Measurements from ENCODE around the gene CC2D2B. TPM values are rescaled to one million over a fixed set of nuclear protein-coding genes. Genes with fewer than 3 reads are reported as not detected.
A peak's percentile ranks its signal among the peaks of the same experiment; 100 is the strongest.
"Not testable (repeated sequence)": the region's sequence is repeated elsewhere in the genome, so short reads cannot be mapped to it uniquely, and the experiment has no call there.

Gene CC2D2B
- polyA plus RNA-seq, 1 donor, result 0.54 TPM

DNA sequence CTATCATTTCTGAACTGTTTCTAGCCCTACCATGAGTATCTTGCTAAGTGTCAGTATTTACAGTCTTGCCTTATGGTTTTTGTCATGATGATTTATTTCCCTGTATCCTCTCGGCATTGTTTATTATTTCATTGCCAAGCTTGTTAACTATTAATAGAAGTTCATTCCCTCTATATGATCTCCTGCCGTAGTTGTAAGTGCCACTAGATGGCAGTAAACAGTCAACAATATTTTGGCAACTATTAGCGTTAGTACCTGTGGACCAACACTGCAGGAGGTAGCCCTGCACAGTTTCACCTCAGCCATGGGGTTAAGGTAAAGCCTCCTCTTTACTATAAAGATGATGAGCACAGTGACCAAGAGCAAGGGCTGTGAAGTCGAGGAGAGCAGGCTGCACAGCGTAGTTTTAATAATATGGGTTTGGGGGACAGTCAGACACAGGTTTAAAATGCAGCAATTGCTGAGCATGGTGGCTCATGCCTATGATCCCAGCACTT lies 109.5 kb downstream of the CC2D2B start:
- DNase-seq, result peak; percentile 26

DNA sequence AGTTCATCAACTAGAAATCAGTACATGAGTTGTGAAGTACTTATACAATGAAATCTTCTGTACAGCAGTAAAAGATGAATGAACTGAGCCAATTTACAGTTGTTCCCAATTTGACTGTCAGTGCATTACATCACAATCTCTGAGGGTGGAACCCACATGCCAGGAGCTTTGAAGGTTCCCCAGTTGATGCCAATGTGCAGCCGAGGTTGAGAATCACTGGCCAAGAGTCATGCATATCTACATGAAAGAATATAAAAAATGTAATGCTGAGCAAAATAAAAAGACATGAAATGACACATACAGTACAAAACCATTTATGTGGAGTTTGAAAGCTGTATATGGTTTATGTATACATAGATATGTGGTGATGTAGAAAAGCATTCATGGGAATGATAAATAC lies 113.6 kb downstream of the CC2D2B start:
- DNase-seq, result no peak

DNA sequence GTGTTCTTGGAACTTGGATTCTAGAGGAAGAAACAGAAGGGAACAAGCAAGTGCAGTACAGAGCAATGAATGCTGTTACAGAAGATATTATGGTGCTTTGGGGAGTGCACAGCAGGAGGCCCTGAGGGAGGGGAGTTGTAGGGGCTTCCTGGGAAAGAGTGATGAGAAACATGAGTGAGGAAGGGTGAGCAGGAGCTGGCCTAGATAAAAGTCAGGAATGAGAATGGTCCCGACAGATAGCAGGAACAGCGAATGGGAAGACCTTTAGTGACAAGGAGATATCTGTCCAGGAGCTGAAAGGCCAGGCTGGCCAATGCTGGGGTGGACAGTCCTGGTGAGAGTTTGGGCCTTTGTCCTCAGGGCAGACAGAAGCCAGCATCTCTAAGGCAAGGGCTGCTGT lies 115.0 kb downstream of the CC2D2B start:
- DNase-seq, result no peak

DNA sequence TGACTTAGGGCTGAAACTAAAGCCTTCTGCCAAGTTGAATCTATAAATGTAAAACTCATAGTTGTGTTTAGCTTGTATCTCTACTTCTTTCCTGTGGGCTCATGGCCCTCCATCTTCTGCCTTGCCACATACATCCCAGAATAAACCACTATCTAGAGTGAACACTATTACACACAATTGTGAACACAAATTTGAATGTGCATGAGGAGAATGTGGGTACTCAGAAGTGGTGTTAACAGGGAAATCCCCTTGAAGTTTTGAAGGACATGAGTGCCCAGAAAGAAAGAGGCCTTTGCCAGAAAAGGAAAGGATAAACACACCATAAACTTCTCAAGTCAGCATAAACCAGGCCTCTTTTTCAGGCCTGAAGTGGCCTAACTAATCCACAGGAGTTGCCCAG lies 115.4 kb downstream of the CC2D2B start:
- no peak for DNase-seq

DNA sequence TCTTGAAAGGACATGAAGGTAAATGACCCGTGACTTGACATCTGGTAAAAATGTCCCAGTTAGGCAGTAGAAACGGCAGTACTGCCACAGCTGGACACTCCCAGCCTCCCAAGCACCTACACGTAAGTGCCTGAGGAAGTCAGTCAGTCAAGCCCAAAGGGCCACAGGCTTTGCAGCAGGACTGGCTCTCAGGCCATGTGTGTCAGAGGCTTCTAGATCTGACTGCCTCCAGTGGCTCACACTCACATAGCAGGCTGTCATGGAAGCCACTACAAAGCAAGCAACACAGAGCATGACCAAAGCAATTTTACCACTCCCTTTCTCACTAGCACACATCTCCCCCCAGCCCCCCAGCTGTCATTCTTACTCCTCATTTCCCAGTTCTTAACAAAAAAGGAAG lies 117.8 kb downstream of the CC2D2B start:
- no peak for DNase-seq

DNA sequence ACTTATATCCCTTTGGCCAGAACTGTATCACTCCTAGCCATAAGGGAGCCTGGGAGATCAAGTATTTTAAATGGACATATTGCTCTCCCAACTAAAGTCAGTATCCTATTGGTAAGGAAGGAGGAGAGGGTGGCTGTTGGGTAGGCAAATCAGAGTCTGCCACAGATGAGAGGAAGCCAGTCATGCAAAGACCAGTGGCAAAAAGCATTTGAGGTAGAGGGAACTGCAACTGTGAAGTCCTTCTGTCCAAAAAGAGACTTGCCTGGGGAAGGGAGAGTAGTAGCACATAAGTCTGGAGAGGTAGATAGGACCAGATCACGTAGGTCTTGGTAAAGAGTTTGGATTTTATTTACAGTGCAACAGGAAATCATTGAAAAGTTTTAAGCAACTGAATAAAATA lies 126.8 kb downstream of the CC2D2B start:
- no peak for DNase-seq

DNA sequence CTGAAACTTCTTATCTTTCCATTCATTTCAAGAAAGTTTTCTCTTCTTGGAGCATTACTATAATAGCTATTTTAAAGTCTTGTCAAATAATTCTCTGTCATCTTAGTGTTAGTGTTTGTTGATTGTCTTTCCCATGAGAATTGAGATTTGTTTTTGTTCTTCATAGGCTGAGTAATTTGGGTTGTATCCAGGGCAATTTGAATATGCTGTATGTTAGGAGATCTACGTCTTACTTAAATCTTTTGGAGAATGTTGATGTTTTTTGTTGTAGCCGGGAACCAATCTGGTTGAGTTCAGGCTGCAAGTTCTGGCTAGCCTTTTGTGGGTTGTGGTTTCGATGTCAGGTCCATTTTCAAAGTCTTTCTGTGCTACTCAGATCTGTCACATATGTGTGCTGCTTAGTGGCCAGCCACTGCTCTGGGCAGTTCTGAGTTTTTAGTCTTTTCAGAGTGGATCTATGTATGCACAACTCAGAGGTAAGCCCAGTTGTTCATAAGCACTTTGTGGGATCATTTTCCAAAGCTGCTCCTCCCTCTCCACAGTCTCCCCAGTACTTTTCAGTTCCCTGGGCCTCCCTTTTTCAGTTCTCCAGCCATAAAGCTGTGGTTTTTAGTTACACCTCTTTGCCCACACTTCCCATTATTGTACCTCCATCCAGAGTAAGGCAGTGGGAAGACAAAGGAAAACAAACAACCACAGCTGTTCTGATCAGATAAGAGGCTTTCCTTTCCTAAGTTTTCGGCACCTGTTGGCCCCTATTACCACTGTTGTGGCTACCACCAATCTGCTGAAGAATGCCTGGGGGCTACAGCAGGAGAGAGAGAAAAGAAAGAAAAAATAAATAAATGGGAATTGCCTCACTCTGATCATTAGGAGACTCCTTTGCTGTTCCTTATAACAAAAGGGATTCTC lies 131.0 kb downstream of the CC2D2B start:
- DNase-seq, result no peak

DNA sequence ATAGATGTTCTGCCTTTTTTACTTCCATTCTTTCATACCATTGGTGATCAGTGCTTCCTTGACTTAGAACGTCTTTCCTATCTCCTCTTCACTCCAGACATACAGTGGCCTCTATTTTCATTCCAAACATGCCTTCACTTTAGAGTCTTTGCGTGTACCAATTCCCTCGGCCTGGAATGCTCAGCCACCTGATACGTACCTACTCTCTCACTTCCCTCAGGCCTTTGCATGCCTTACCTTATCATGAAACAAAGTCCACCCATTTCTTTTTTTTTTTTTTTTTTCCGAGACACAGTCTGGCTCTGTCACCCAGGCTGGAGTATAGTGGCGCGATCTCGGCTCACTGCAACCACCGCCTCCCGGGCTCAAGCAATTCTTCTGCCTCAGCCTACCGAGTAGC lies 133.4 kb downstream of the CC2D2B start:
- DNase-seq, result no peak

DNA sequence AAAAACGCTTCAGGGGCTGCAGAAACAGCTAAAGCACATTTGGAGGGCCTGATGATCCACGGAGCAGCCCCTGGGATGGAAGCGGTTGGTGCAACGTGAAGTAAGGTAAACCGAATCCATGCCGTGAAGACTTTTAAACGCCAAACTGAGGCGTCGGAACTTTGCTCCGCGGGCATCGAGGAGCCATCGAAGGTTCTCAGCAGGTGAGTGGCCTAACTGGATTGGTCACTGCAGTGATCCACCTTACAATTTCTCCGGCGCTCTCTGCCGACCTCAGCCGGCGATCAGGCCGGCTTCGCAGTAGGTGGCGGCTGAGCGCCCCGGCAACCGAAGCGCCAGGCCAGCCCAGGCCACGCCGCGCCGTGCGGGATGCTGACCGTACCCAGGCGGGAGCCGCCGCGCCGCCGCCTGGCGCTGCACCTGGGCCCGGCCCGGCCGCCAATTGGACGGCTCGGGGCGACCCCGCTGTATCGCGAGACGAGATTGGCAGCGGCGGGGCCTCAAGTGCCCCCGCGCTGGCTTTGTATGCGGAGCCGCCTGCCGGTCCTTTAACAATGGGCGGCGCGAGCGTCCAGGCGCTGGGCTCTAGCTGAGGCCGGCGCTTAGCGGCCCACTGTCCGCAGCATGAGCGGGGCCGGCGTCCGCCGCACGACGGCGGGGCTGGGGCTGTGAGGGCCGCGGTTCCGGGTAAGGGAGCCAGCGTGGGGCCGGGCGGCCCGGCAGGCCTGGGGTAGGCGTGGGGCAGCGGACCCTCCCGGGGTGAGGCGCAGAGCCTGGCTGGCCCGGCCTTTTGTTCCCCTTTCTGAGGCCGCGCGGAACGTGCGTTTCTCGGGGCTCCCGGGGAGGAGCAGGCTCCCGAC lies 135.5 kb downstream of the CC2D2B start, which contains the start of gene CCNJ:
Gene CCNJ, plus strand, starts transcription at position 551 of the 860 bp plus-strand sequence. CDS start 811 bp downstream, outside the sequence.
- peak; percentile 90 for DNase-seq

DNA sequence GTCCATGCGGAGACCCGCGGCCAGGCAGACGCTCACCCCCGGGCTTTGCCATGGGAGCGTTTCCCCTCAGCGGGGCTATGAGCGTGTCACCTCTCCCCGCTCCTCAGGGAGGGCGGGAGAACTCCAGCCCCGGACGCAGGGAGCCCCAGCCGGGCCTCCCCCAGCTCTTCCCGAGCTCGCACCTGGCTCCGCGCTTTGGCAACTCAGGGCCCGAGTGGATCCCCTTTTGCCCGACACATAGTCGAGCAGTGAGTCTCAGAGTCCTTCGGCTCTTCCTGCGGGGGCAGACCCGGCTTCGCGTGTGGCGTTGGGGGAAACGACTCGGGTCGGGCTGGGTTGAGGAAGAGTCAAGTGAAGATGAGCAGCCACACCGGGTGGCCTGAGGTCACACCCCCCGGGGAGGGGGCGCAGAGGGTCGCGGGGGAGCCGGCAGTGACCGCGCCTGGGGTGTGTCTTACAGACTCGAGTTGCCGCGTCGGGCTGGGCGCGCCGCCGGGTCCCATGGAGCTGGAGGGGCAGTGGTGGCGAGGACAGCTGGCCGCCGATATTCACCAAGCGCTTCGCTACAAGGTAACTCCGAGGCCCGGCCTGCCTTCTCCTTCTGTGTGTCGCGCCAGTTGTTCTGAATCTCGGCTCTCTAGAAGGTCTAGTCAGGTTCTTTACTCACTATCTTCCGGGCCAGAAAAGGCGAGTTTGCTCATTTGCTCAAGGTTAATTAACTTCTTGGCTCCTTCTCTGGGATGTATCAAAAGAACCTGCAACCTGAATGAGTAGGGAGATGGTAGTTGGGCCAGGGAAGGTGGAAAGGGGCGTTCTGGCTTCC lies 136.3 kb downstream of the CC2D2B start:
- peak; percentile 31 for DNase-seq

DNA sequence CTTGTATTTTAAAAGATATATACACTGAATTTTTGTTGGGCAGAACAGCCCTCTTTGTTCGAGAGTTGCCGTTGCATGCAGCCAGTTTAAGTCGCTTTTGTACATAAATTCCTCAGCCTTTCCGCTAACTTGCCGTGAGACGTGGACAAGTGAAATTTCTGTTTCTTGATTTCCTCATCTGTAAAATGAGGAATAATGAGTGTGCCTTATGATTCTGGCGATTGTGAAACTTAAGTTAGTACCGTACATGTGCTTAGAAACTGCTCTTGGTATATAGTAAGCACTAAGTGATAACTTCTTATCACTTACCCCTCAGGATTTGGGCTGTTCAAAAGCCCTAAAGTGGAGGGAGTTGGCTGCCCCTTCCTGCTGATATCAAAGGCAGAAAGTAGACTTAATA lies 137.0 kb downstream of the CC2D2B start:
- peak; percentile 5 for DNase-seq

DNA sequence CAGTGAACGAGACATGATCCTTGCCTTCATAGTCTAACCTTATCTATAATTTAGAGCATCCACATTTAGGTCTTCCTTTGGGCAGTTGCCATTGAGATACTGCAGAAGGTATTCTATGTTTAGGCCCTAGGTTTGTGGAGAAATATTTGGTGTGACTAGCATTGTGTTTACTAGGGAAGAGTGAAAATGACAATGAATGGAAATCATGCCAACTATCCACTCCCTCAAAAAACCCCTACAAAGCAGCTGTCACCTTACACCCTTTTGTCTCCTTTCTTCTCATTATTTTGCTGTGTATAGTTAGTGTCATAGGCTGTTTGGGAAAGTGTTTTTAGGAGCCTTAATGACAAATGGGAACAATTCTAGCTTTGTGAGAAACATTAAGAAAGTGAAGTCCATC lies 138.8 kb downstream of the CC2D2B start:
- DNase-seq, result no peak

DNA sequence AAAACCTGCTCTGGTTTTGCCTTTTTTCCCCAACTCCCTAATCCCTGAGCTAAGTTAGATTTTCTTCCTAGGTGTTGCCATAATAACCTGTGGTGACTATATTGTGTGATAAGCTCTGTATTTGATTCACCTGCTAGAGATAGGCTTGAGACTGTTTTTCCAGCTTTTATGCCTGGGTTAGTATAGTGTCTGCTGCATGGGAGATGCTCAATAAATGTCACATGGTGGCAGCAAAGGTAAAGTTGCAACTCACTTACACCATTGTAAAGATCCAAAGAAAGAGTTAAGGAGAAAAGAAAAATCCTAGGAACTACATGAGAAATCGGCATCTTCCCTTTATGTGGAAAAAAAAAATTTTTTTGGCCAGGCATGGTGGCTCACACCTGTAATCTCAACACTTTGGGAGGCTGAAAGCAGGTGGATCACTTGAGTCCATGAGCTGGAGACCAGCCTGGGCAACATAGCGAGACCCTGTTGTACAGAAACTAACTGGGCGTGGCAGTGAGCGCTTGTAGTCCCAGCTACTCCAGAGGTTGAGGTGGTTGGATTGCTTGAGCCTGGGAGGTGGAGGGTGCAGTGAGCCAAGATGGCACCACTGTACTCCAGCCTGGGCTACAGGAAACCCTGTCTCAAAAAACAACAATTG lies 139.4 kb downstream of the CC2D2B start:
- DNase-seq, result no peak

DNA sequence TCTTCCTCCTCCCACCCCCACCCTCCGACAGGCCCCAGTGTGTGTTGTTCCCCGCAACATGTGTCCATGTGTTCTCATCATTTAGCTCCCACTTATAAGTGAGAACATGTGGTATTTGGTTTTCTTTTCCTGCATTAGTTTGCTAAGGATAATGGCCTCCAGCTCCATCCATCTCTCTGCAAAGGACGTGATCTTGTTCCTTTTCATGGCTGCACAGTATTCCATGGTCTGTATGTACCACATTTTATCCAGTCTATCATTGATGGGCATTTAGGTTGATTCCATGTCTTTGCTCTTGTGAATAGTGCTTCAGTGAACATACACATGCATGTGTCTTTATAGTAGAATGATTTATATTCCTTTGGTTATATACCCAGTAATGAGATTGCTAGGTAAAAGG lies 140.2 kb downstream of the CC2D2B start:
- DNase-seq, result not testable (repeated sequence)

DNA sequence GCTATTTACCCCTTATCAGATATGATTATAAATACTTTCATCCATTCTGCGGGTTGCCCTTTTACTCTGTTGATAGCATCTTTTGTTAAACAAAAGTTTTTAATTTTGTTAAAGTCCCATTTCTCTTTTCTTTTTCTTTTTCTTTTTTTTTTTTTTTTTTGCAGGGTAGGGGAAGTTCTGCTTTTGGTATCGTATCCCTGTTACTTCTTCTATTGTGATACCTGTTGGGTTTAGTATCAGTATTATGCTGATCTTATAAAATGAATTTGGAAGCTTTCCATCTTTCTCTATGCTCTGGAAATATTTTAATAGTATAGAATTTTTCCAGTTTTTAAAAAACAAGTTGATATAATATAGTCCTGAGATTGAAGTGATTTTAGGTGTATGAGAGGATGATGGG lies 141.6 kb downstream of the CC2D2B start:
- DNase-seq, result no peak

DNA sequence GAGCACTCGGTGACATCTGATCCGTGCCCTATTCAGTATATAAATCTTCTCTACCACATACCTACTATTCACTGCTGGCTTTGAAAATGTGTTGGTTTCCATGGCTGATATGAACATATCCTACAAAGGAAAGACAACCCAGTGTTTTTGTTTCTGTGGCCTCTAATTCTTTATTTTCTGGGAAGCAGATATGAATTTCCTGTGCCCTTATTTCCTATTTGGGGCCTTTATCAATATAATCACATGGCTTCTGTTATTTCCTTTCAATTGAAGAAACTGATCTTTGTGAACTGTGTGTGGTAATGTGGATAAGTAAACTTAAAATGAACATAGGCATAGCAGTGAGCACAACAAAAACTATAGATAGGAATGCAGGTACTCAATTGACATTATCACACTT lies 146.2 kb downstream of the CC2D2B start:
- DNase-seq, result no peak

DNA sequence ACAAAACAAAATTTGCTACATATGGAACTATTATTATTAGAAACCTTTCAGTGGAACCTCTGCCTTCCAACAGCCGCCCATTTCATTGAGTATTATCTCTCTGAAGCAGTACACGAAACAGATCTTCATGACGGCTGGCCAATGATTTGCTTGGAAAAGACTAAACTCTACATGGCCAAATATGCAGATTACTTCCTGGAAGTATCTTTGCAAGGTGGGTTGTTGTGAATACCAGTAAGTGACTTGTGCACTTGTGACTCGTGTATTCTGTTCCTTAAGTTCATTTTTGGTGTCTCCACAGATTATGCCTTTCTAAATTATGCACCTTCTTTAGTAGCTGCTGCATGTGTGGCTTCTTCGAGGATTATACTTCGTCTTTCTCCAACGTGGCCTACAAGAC lies 149.0 kb downstream of the CC2D2B start:
- no peak for DNase-seq

DNA sequence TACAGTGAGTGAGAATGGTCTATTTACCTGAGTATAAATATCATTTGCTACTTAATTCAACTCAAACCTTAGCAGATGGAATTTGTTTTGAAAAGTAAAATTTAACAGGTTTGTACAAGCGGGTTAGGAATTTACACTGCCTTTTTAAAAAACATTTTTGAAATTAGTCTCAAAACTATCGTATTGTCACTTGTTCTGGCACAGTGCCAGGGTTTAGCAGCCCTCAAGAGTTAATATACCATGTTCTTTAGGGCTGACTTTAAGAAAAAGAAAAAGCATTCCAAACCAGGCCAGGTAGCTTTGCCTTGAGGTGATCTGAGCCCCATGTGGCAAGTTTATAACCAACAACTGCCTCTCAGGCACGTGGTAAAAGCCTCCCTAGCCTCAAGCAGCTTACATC lies 153.5 kb downstream of the CC2D2B start:
- DNase-seq, result no peak

DNA sequence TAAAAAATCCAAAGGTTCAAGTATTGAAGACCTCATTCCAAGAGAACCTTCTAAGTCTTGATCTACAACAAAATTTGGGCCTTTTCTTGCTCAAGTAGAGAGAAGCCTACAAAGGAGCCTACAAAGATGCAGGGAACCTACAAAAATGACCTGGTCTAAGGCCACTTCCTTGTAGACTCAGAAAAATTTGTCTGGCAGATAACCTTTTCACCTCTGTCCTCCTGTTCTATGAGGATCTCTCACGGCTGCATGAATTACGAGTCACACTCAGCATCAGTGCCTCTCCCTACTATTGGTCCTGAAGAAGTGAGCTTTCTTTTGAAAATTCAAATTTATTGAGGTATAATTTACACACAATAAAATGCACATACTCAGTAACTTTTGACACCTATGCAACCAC lies 164.9 kb downstream of the CC2D2B start:
- no peak for DNase-seq

DNA sequence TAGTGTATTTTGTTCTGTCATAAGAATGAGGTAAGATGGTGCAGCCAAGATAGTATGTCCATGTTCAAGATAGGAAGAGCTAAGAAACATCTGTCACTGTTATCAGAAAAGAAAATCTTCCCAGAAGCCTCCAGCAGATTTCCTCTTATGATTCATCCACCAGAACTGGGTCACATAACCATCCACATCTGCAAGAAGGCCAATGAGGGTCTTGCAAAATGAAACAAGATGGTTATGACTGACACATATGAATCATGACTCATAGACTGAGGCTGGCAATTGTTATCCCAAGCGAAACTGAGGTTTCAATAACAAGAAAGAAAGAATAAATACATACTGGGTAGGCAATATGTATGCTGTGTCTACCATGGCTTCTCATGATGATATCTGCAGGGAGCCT lies 165.9 kb downstream of the CC2D2B start:
- no peak for DNase-seq

DNA sequence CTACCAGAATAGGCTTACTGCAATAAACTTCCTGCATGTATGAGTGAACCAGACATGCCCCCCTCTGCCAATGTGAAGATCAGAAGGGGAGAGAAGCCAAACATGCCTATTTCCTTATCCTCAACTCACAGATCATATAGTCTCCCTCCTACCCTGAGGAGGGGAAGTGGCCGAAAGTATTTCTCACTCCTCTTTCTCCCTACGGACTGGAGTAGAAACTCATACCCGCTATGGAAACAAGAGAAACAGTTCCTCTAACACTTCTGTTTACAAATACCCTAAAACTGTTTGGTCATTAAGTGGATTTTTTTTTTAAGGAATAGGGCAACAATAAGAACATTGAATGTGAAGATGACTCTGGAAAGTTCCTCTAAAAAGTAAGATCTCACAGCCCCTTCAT lies 167.0 kb downstream of the CC2D2B start:
- no peak for DNase-seq

DNA sequence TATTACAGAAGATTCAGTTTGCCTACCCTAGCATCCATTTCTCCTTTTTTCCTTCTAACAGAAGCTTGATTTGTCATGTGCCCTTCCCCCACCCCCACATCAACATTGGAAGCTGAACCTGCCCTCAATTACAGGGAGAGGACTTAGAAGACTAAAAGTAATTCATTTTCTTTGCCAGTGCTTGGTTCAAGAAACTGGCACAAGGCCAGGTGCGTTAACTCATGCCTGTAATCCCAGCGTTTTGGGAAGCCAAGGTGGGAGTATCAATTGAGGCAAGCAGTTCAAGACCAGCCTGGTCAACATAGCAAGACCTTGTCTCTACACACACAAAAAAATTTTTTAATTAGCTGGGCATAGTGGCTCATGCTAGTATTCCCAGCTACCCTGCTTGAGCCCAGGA lies 168.2 kb downstream of the CC2D2B start:
- DNase-seq, result no peak
